Lower leg skin (tissue), 4 donors: Measurements from ENCODE around the gene CLSTN1. TPM values are rescaled to one million over a fixed set of nuclear protein-coding genes. Genes with fewer than 3 reads are reported as not detected.
"Not testable (repeated sequence)": the region's sequence is repeated elsewhere in the genome, so short reads cannot be mapped to it uniquely, and the experiment has no call there.

ENCODE experiments used
- DNase-seq, 2 donors: peaks; one replicate each; pipeline ENCODE4 v3.0.0-alpha.2; 2019; ENCODE audit warnings: low spot score in 2 of 2
- H3K4me3 ChIP-seq: fragments of 200-600 bp; sonication (generic); 2 replicates; pipeline ENCODE4 v1.5.1; 2017; ENCODE audit warnings: mild to moderate bottlenecking, low read depth; ENCODE audit not compliant: poor library complexity, severe bottlenecking
- CTCF ChIP-seq, 3 donors: fragments of 450-650 bp; IDR thresholded peaks; one replicate each; pipeline ENCODE4 v1.5.1; 2016; ENCODE audit warnings: antibody characterized with exemption in 3 of 3, mild to moderate bottlenecking in 3 of 3, moderate library complexity in 2 of 3
- POLR2A ChIP-seq, 2 donors: fragments of 450-650 bp; IDR thresholded peaks; one replicate each; pipeline ENCODE4 v1.6.1; 2016 to 2017; ENCODE audit warnings: antibody characterized with exemption in 2 of 2, mild to moderate bottlenecking in 1 of 2, moderate library complexity in 1 of 2
- WGBS, 2 donors: methylation state at CpG; one replicate each; pipeline ENCODE4 v1.1.5; 2018; 5-methylcytosine and 5-hydroxymethylcytosine counted together
- intact Hi-C: fragments of 100-400 bp; cut with DNase I; formaldehyde crosslinking; loops from one replicate; pipeline ENCODE4 v1.15.0; 2023; ENCODE audit warnings: low total_unique reads
- total RNA-seq, 4 donors: library from RNA; depleted of rRNA; stranded (reverse); fragments of >200 nt; gene quantifications; one replicate each; pipeline ENCODE4 v1.1.0, GENCODE V29; 2016

Gene CLSTN1
- total RNA-seq, 4 donors from 2014 or later = 116 to 174 (median 150) TPM

GRCh38 chr1:9758559-9759121 lies 65.1 kb downstream of the CLSTN1 start:
- intact Hi-C loops = no loop called here

GRCh38 chr1:9755441-9755995 lies 68.2 kb downstream of the CLSTN1 start:
- H3K4me3 ChIP-seq = no peak overlapping the region
- intact Hi-C loops = no loop called here
- 44 to 57% methylated on average over 10 of the region's 10 CpGs for WGBS, 2 donors
- no peak for DNase-seq
- TF ChIP-seq POLR2A (IDR thresholded peaks at IDR 0.05) = no peak
- TF ChIP-seq CTCF (IDR thresholded peaks at IDR 0.05) = no peak

More at GRCh38 chr1:9758559-9759121, 65.1 kb downstream of the CLSTN1 start:
- no peak overlapping the region for H3K4me3 ChIP-seq
- WGBS, 2 donors = 70 to 72% methylated on average over 10 of the region's 10 CpGs
- no peak for DNase-seq
- TF ChIP-seq CTCF (IDR thresholded peaks at IDR 0.05) = no peak
- no peak for TF ChIP-seq POLR2A (IDR thresholded peaks at IDR 0.05)

- no peak overlapping the region for H3K4me3 ChIP-seq
- TF ChIP-seq CTCF (IDR thresholded peaks at IDR 0.05) (no peak), POLR2A (IDR thresholded peaks at IDR 0.05) (no peak)
- 77 to 82% methylated on average over 12 of the region's 12 CpGs for WGBS, 2 donors
- no peak for DNase-seq
- intact Hi-C loops = no loop called here
These were observed 70.6 kb downstream of the CLSTN1 start for GRCh38 chr1:9753121-9753531.

- no peak for DNase-seq
- no peak overlapping the region for H3K4me3 ChIP-seq
- TF ChIP-seq POLR2A (IDR thresholded peaks at IDR 0.05) (no peak), CTCF (IDR thresholded peaks at IDR 0.05) (no peak)
- 37 to 46% methylated on average over 3 of the region's 3 CpGs for WGBS, 2 donors
- intact Hi-C loops = no loop called here
These were observed 71.8 kb downstream of the CLSTN1 start for GRCh38 chr1:9751971-9752370.

- 96 to 97% methylated on average over 14 of the region's 14 CpGs for WGBS, 2 donors
These were observed 74.4 kb downstream of the CLSTN1 start for GRCh38 chr1:9749361-9749760.

GRCh38 chr1:9748391-9748790 lies 75.4 kb downstream of the CLSTN1 start:
- DNase-seq, H3K4me3 ChIP-seq, intact Hi-C loops: not testable (repeated sequence)
- 94 to 95% methylated on average over 9 of the region's 9 CpGs for WGBS, 2 donors

More at GRCh38 chr1:9749361-9749760, 74.4 kb downstream of the CLSTN1 start:
- no peak for DNase-seq
- no peak overlapping the region for H3K4me3 ChIP-seq
- intact Hi-C loops = no loop called here
- TF ChIP-seq POLR2A (IDR thresholded peaks at IDR 0.05) (no peak), CTCF (IDR thresholded peaks at IDR 0.05) (no peak)
